Measurements from ENCODE around the gene CABCOCO1. TPM values are rescaled to one million over a fixed set of nuclear protein-coding genes. Genes with fewer than 3 reads are reported as not detected.

CABCOCO1 gene
- total and polyA plus RNA-seq, 9 of the 15 experiments (the other 6 are each of a cell fraction or from before 2014, with no cell fraction given), result 0.04 TPM; not detected in 8

DNA sequence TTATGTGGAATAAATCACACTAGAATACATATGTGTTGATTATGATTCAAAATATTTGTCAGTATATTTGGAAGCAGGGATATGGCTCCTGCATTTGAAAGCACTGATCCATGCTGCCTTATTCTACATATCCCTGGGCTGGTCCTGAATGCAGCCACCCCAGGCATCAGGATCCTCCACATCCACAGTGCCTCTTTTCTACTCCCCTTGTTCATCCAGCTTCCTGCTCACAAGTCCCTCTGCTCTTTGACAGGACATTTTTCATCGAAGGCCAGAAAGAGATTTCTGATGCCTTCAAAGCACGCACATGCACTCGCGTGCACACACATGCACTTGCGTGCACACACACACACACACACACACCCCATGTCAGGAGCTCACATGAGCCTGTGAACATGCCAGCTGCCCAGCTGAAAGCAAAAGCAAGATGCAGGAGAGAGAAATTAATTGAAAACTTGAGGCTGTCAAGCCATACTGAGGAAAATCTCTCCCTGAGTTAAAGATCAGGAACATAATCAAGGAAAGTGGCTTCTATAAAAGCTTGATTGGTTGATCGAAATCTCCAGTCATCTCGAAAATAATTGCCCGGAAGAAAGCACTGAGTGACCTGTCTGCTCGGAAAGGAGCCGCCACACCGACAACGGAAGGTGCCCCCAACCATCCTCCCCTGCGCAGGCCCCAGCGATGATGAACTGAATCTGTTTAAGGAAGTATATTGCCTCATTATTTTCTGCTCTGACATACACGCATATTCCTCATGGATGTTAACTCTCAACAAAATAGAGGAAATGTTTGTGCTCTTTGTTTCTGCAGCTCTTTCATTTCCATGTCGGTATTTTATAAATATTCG, 134.8 kb downstream of the CABCOCO1 start:
- no peak overlapping the region for H3K4me3 ChIP-seq
- no peaks in the 10 kb centered on the region for H4K20me1 ChIP-seq (replicated peaks; ENCODE audit: control insufficient read depth, insufficient read depth, low read length)
- no peak overlapping the region for H3K4me2 ChIP-seq (ENCODE audit: insufficient read depth, low read length)
- POLR2A ChIA-PET, result interaction anchor here (0.6 kb wide), 1 partner anchor 30 kb away, joined by 3 read pairs; no protein-coding TSS in a partner anchor
- peaks cover 0 to 13% of the 10 kb centered on the region in 2 experiments; a peak in 4 of 5 replicates for H3K4me1 ChIP-seq (replicated peaks in 1 of 2; ENCODE audit: control insufficient read depth in 2 of 2, insufficient read depth in 2 of 2, low read length in 2 of 2)
- DNase-seq (ENCODE audit: extremely low read depth in 1 of 4, low spot score in 3 of 4), result no peak
- H3K9me3 ChIP-seq (replicated peaks; ENCODE audit: control insufficient read depth, insufficient read depth, low read depth, low read length), result no peaks in the 10 kb centered on the region
- H3K9me1 ChIP-seq (ENCODE audit: control insufficient read depth, insufficient read depth, low read length), result no peaks in the 10 kb centered on the region
- in situ Hi-C loops (cut with MboI), result no loop called here
- H3K9ac ChIP-seq (ENCODE audit: insufficient read depth in 1 of 2, low read depth in 2 of 2, low read length in 2 of 2), result no peak overlapping the region
- WGBS (ENCODE audit: insufficient coverage, low coverage, missing lambda C conversion rate), result 76% methylated on average over 17 of the region's 17 CpGs
- H2AFZ ChIP-seq (ENCODE audit: low read depth, low read length), result no peak overlapping the region
- intact Hi-C loops (cut with micrococcal nuclease), result no loop called here
- TF ChIP-seq FOXK1 (CRISPR knock-in tag; IDR thresholded peaks at IDR 0.05; ENCODE audit: borderline replicate concordance), result no peak
- TF ChIP-seq ZNF76 (CRISPR knock-in tag; IDR thresholded peaks at IDR 0.05; ENCODE audit: borderline replicate concordance), result no peak
- no peak for TF ChIP-seq HIVEP1 (CRISPR knock-in tag; IDR thresholded peaks at IDR 0.05)
- TF ChIP-seq, protein P1, sequence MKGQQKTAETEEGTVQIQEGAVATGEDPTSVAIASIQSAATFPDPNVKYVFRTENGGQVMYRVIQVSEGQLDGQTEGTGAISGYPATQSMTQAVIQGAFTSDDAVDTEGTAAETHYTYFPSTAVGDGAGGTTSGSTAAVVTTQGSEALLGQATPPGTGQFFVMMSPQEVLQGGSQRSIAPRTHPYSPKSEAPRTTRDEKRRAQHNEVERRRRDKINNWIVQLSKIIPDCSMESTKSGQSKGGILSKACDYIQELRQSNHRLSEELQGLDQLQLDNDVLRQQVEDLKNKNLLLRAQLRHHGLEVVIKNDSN (CRISPR knock-in tag; IDR thresholded peaks at IDR 0.05), result no peak
- no peak for TF ChIP-seq MCM3 (IDR thresholded peaks at IDR 0.05)
- no peak for TF ChIP-seq ZNF212 (CRISPR knock-in tag; IDR thresholded peaks at IDR 0.05)
- TF ChIP-seq POLR2AphosphoS5 (IDR thresholded peaks at IDR 0.05; ENCODE audit: control insufficient read depth, insufficient read depth, low read depth, low read length), result no peak
- TF ChIP-seq PRMT5 (CRISPR knock-in tag; IDR thresholded peaks at IDR 0.05), result no peak
- no peaks in the 10 kb centered on the region for H3K36me3 ChIP-seq (ENCODE audit: control insufficient read depth, insufficient read depth, low read length)
- BruUV-seq (replicated peaks), result no TSS peak
- no peaks in the 10 kb centered on the region for H3K79me2 ChIP-seq (ENCODE audit: control insufficient read depth, insufficient read depth, low read length)
- no peak for FAIRE-seq
- ATAC-seq, result no peak
- no peak overlapping the region for H3K27ac ChIP-seq (ENCODE audit: extremely low read depth, low read depth, low read length)
- H3K27me3 ChIP-seq (ENCODE audit: control insufficient read depth in 2 of 2, insufficient read depth in 2 of 2, low read length in 2 of 2), result no peaks in the 10 kb centered on the region; a peak in 1 of 5 replicates
- CTCF ChIA-PET (ENCODE audit: low intra/inter-chr PET ratio), result no interaction called here

Measured in K562 (cell line).